Thyroid gland (tissue), 4 donors: Measurements from ENCODE around the gene STIL. TPM values are rescaled to one million over a fixed set of nuclear protein-coding genes. Genes with fewer than 3 reads are reported as not detected.

Experiments used
- DNase-seq, 2 donors: peaks; one replicate each; pipeline ENCODE4 v3.0.0-alpha.2; 2019
- H3K27ac ChIP-seq, 3 donors: fragments of 200-600 bp; sonication (generic); 1 replicate in 2 of 3; 2 replicates in 1 of 3; pipeline ENCODE4 v1.5.1; 2016 to 2019; ENCODE audit warnings: mild to moderate bottlenecking in 1 of 3, moderate library complexity in 1 of 3
- H3K27me3 ChIP-seq: fragments of 200-600 bp; sonication (generic); one replicate; pipeline ENCODE4 v1.5.1; 2019
- H3K36me3 ChIP-seq, 2 donors: fragments of 200-600 bp; sonication (generic); one replicate each; pipeline ENCODE4 v1.5.1; 2016 to 2019
- H3K4me1 ChIP-seq, 2 donors: fragments of 200-600 bp; sonication (generic); one replicate each; pipeline ENCODE4 v1.5.1; 2017 to 2019
- H3K4me3 ChIP-seq, 3 donors: fragments of 200-600 bp; sonication (generic); replicated peaks in 1 of 3; 1 replicate in 2 of 3; 2 replicates in 1 of 3; pipeline ENCODE4 v1.5.1; 2016; ENCODE audit warnings: mild to moderate bottlenecking in 1 of 3
- H3K9me3 ChIP-seq: fragments of 200-600 bp; sonication (generic); one replicate; pipeline ENCODE4 v1.5.1; 2017
- CTCF ChIP-seq, 6 experiments: fragments of 200-600 bp in 3 of 6; fragments of 450-650 bp in 3 of 6; sonication (generic) in 3 of 6; IDR thresholded peaks; one replicate each; pipeline ENCODE4 v1.5.1; 2016 to 2019; ENCODE audit warnings: antibody characterized with exemption in 6 of 6, mild to moderate bottlenecking in 2 of 6, inconsistent platforms in 1 of 6, moderate library complexity in 1 of 6
- POLR2A ChIP-seq, 2 donors: fragments of 450-650 bp; IDR thresholded peaks; one replicate each; pipeline ENCODE4 v1.6.1; 2017; ENCODE audit warnings: antibody characterized with exemption in 2 of 2, mild to moderate bottlenecking in 2 of 2, moderate library complexity in 1 of 2
- WGBS, 2 donors: methylation state at CpG; one replicate each; pipeline ENCODE4 v1.1.5; 2017; 5-methylcytosine and 5-hydroxymethylcytosine counted together
- intact Hi-C: fragments of 100-400 bp; cut with DNase I; formaldehyde crosslinking; loops from one replicate; pipeline ENCODE4 v1.15.1; 2023
- total RNA-seq, 4 donors: library from RNA; depleted of rRNA; stranded (reverse); fragments of >200 nt; gene quantifications; one replicate each; pipeline ENCODE4 v1.2.3, GENCODE V29; 2016

Gene STIL
- total RNA-seq, 4 donors from 2014 or later: 0.93 to 2.5 (median 1.6) TPM

GRCh38 chr1:47231301-47232186 lies 82.4 kb downstream of the STIL start:
- peak in 1 of 2 donors; percentile 19 for DNase-seq
- H3K36me3 ChIP-seq: no peaks in the 10 kb centered on the region
- peaks cover 37% of the 10 kb centered on the region for H3K27me3 ChIP-seq
- H3K9me3 ChIP-seq: no peaks in the 10 kb centered on the region
- peaks cover 11 to 22% of the 10 kb centered on the region in 2 donors for H3K4me1 ChIP-seq
- H3K4me3 ChIP-seq: peak overlapping the region in 1 of 3 donors; percentile 22
- intact Hi-C loops: no loop called here
- H3K27ac ChIP-seq: peak overlapping the region; percentile 53 to 68 (median 59)
- TF ChIP-seq POLR2A (IDR thresholded peaks at IDR 0.05) (peak in 1 of 2 donors; percentile 22), CTCF (IDR thresholded peaks at IDR 0.05) (no peak)
- 5% methylated on average over 34 to 40 of the region's 62 CpGs for WGBS, 2 donors

- DNase-seq: no peak
- intact Hi-C loops: no loop called here
- Histone ChIP-seq H3K27ac (peak overlapping the region; percentile 53 to 68 (median 59)), H3K27me3 (peaks cover 39% of the 10 kb centered on the region), H3K4me3 (peak overlapping the region in 1 of 3 donors; percentile 22), H3K36me3 (no peaks in the 10 kb centered on the region), H3K9me3 (no peaks in the 10 kb centered on the region), H3K4me1 (peaks cover 11 to 28% of the 10 kb centered on the region in 2 donors)
- 7 to 16% methylated on average over 15 to 32 of the region's 44 CpGs for WGBS, 2 donors
- TF ChIP-seq POLR2A (IDR thresholded peaks at IDR 0.05) (no peak), CTCF (IDR thresholded peaks at IDR 0.05) (no peak)
Measured at GRCh38 chr1:47230692-47231300, 83.2 kb downstream of the STIL start.

GRCh38 chr1:47229886-47230691 lies 83.9 kb downstream of the STIL start:
- TF ChIP-seq CTCF (IDR thresholded peaks at IDR 0.05) (no peak), POLR2A (IDR thresholded peaks at IDR 0.05) (no peak)
- Histone ChIP-seq H3K27ac (peak overlapping the region; percentile 19 to 68 (median 59)), H3K9me3 (no peaks in the 10 kb centered on the region), H3K4me1 (peaks cover 13 to 35% of the 10 kb centered on the region in 2 donors), H3K27me3 (peaks cover 44% of the 10 kb centered on the region), H3K4me3 (peak overlapping the region in 1 of 3 donors; percentile 22), H3K36me3 (no peaks in the 10 kb centered on the region)
- intact Hi-C loops: no loop called here
- no peak for DNase-seq
- 13% methylated on average over 23 of the region's 23 CpGs for WGBS, 2 donors

GRCh38 chr1:47229031-47229885 lies 84.7 kb downstream of the STIL start:
- Histone ChIP-seq H3K4me1 (peaks cover 18 to 42% of the 10 kb centered on the region in 2 donors), H3K9me3 (no peaks in the 10 kb centered on the region), H3K4me3 (peak overlapping the region in 1 of 3 donors; percentile 14), H3K27ac (peak overlapping the region; percentile 19 to 68 (median 59)), H3K36me3 (no peaks in the 10 kb centered on the region), H3K27me3 (peaks cover 53% of the 10 kb centered on the region)
- WGBS, 2 donors: 29 to 35% methylated on average over 32 to 35 of the region's 35 CpGs
- no peak for TF ChIP-seq CTCF (IDR thresholded peaks at IDR 0.05)
- no peak for TF ChIP-seq POLR2A (IDR thresholded peaks at IDR 0.05)
- intact Hi-C loops: no loop called here
- DNase-seq: no peak
